Hepatocyte (in vitro differentiated cells): ENCODE results near the gene CMTM7.

Experiments
- EZH2 ChIP-seq: fragments of 200-600 bp; sonication (generic); IDR thresholded peaks from 2 replicates; pipeline ENCODE4 v1.6.1; 2016; ENCODE audit warnings: antibody characterized with exemption, mild to moderate bottlenecking, borderline replicate concordance
- TF ChIP-seq, protein P1 (sequence below): fragments of 200-600 bp; sonication (generic); IDR thresholded peaks from 2 replicates; pipeline ENCODE4 v1.5.1; 2016; ENCODE audit warnings: antibody characterized with exemption, mild to moderate bottlenecking; ENCODE audit not compliant: poor library complexity

- TF ChIP-seq, protein P1, sequence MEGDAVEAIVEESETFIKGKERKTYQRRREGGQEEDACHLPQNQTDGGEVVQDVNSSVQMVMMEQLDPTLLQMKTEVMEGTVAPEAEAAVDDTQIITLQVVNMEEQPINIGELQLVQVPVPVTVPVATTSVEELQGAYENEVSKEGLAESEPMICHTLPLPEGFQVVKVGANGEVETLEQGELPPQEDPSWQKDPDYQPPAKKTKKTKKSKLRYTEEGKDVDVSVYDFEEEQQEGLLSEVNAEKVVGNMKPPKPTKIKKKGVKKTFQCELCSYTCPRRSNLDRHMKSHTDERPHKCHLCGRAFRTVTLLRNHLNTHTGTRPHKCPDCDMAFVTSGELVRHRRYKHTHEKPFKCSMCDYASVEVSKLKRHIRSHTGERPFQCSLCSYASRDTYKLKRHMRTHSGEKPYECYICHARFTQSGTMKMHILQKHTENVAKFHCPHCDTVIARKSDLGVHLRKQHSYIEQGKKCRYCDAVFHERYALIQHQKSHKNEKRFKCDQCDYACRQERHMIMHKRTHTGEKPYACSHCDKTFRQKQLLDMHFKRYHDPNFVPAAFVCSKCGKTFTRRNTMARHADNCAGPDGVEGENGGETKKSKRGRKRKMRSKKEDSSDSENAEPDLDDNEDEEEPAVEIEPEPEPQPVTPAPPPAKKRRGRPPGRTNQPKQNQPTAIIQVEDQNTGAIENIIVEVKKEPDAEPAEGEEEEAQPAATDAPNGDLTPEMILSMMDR, result no peak
- no peak for TF ChIP-seq EZH2
Measured at GRCh38 chr3:32367442-32367841, 24.2 kb upstream of the CMTM7 start.
